ENCODE data around the gene IFNA21. TPM values are rescaled to one million over a fixed set of nuclear protein-coding genes. Genes with fewer than 3 reads are reported as not detected.

IFNA21 gene
- total and polyA plus RNA-seq, 2 donors (not counting 1 experiment from before 2014, with no cell fraction given): not detected

DNA sequence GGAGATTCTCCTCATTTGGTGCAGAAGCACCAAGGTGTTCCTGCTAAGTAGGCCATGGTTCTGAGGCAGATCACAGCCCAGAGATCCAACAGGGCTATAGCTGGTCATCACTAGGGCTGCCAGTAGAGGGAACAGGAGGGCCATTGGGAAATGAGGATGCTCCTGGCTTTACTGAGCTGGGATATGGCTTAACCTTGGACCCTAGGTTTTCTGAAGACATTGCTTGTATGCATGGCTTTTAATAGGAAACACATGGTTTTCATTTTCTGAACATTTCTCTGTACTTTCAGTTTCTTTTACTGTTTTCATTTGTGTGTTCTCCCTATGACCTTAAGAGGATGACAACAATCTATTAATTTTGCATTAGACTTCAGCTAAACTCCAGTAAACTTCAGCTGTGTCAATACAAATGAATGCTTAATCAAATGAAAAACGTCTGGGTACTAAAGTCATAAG is 25.0 kb downstream of the IFNA21 start, which contains the start of gene IFNW1:
TSS of gene IFNW1 (minus strand) at position 406 of the 456 bp plus-strand sequence. CDS start at position 144, 262 bp downstream.
- Histone ChIP-seq H3K4me3 (ENCODE audit: control extremely low read depth in 1 of 5, extremely low read depth in 1 of 5, insufficient read depth in 1 of 5, low read depth in 2 of 5, low read length in 4 of 5) (no peak within 1 kb of the TSS), H2AFZ (ENCODE audit: insufficient read depth, low read depth, low read length, poor library complexity, severe bottlenecking) (peak within 1 kb of the TSS; percentile 40), H3K9ac (ENCODE audit: low read length) (no peak within 1 kb of the TSS), H4K20me1 (ENCODE audit: control insufficient read depth, insufficient read depth, low read length, poor library complexity, severe bottlenecking) (no peaks in the 10 kb centered on the region), H3K4me2 (replicated peaks; ENCODE audit: low read depth, low read length, poor library complexity, severe bottlenecking) (no peak within 1 kb of the TSS), H3K4me1 (ENCODE audit: control insufficient read depth in 2 of 2, insufficient read depth in 2 of 2, low read length in 2 of 2) (peaks cover 5 to 14% of the 10 kb centered on the region in 2 donors), H3K9me3 (ENCODE audit: control extremely low read depth in 1 of 3, control insufficient read depth in 2 of 3, insufficient read depth in 1 of 3, low read length in 2 of 3) (no peaks in the 10 kb centered on the region), H3K27ac (ENCODE audit: low read length in 2 of 2) (no peak within 1 kb of the TSS), H3K27me3 (replicated peaks in 1 of 4; ENCODE audit: control extremely low read depth in 1 of 4, control insufficient read depth in 3 of 4, insufficient read depth in 4 of 4, low read length in 3 of 4) (no peaks in the 10 kb centered on the region), H3K36me3 (replicated peaks in 1 of 2; ENCODE audit: control extremely low read depth in 1 of 2, control insufficient read depth in 1 of 2, extremely low read depth in 1 of 2, insufficient read depth in 2 of 2, low read length in 1 of 2) (no peaks in the 10 kb centered on the region), H3K79me2 (ENCODE audit: control insufficient read depth, insufficient read depth, low read length) (no peaks in the 10 kb centered on the region)
- no CpG with 5 or more reads among the region's 1 CpG for WGBS (ENCODE audit: insufficient coverage)
- TF ChIP-seq, protein P1, sequence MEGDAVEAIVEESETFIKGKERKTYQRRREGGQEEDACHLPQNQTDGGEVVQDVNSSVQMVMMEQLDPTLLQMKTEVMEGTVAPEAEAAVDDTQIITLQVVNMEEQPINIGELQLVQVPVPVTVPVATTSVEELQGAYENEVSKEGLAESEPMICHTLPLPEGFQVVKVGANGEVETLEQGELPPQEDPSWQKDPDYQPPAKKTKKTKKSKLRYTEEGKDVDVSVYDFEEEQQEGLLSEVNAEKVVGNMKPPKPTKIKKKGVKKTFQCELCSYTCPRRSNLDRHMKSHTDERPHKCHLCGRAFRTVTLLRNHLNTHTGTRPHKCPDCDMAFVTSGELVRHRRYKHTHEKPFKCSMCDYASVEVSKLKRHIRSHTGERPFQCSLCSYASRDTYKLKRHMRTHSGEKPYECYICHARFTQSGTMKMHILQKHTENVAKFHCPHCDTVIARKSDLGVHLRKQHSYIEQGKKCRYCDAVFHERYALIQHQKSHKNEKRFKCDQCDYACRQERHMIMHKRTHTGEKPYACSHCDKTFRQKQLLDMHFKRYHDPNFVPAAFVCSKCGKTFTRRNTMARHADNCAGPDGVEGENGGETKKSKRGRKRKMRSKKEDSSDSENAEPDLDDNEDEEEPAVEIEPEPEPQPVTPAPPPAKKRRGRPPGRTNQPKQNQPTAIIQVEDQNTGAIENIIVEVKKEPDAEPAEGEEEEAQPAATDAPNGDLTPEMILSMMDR (IDR thresholded peaks at IDR 0.05): no peak
- Mint-ChIP-seq H3K27me3 (no peaks in the 10 kb centered on the region), H3K4me1 (peaks cover 22% of the 10 kb centered on the region), H3K27ac (no peak within 1 kb of the TSS), H3K4me3 (no peak within 1 kb of the TSS), H3K9me3 (ENCODE audit: insufficient read depth) (no peaks in the 10 kb centered on the region)
- ATAC-seq (ENCODE audit: low read depth) (no peak), DNase-seq (no peak)
- intact Hi-C loops (cut with micrococcal nuclease): no loop called here
- POLR2A ChIA-PET: no interaction called here
- CTCF ChIA-PET: no interaction called here

DNA sequence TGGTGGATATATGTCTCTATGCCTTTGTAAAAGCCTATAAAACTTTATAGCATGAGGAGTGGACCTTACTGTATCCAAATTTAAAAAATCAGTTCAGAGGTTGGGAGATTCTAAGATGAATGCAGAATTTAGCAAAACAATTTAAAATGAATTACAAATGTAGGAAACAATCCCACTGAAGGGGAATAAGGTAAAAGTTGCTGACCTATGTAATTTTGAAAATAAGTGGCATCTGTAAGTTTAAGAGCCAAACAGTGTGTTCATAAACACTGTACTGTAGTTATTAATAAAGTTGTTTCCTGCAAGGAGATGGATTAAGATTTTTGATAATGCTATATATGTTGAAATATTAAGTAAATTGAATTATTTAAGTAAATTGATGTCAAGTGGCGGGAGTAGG is 29.4 kb downstream of the IFNA21 start:
- Histone ChIP-seq H3K27ac (ENCODE audit: low read length in 2 of 2) (no peak overlapping the region), H3K4me2 (replicated peaks; ENCODE audit: low read depth, low read length, poor library complexity, severe bottlenecking) (no peak overlapping the region), H4K20me1 (ENCODE audit: control insufficient read depth, insufficient read depth, low read length, poor library complexity, severe bottlenecking) (no peaks in the 10 kb centered on the region), H2AFZ (ENCODE audit: insufficient read depth, low read depth, low read length, poor library complexity, severe bottlenecking) (no peak overlapping the region), H3K4me1 (ENCODE audit: control insufficient read depth in 2 of 2, insufficient read depth in 2 of 2, low read length in 2 of 2) (no peaks in the 10 kb centered on the region), H3K27me3 (replicated peaks in 1 of 4; ENCODE audit: control extremely low read depth in 1 of 4, control insufficient read depth in 3 of 4, insufficient read depth in 4 of 4, low read length in 3 of 4) (no peaks in the 10 kb centered on the region), H3K4me3 (ENCODE audit: control extremely low read depth in 1 of 5, extremely low read depth in 1 of 5, insufficient read depth in 1 of 5, low read depth in 2 of 5, low read length in 4 of 5) (no peak overlapping the region), H3K9me3 (ENCODE audit: control extremely low read depth in 1 of 3, control insufficient read depth in 2 of 3, insufficient read depth in 1 of 3, low read length in 2 of 3) (no peaks in the 10 kb centered on the region), H3K36me3 (replicated peaks in 1 of 2; ENCODE audit: control extremely low read depth in 1 of 2, control insufficient read depth in 1 of 2, extremely low read depth in 1 of 2, insufficient read depth in 2 of 2, low read length in 1 of 2) (no peaks in the 10 kb centered on the region), H3K9ac (ENCODE audit: low read length) (no peak overlapping the region), H3K79me2 (ENCODE audit: control insufficient read depth, insufficient read depth, low read length) (no peaks in the 10 kb centered on the region)
- no CpG with 5 or more reads among the region's 1 CpG for WGBS (ENCODE audit: insufficient coverage)
- ATAC-seq (ENCODE audit: low read depth): no peak
- CTCF ChIA-PET: no interaction called here
- intact Hi-C loops (cut with micrococcal nuclease): no loop called here
- H3K4me3 Mint-ChIP-seq: no peak overlapping the region
- peaks cover 3% of the 10 kb centered on the region for H3K4me1 Mint-ChIP-seq
- H3K27ac Mint-ChIP-seq: no peak overlapping the region
- H3K27me3 Mint-ChIP-seq: peaks cover 5% of the 10 kb centered on the region
- DNase-seq: no peak
- POLR2A ChIA-PET: no interaction called here
- no peaks in the 10 kb centered on the region for H3K9me3 Mint-ChIP-seq (ENCODE audit: insufficient read depth)
- TF ChIP-seq, protein P1 (IDR thresholded peaks at IDR 0.05): no peak
- no peak for TF ChIP-seq EZH2 (IDR thresholded peaks at IDR 0.05; ENCODE audit: borderline replicate concordance, insufficient read depth, low read depth, low read length, poor library complexity, severe bottlenecking)
